ENCODE measurements around the gene SRP19.
"Not testable (repeated sequence)": the region's sequence is repeated elsewhere in the genome, so short reads cannot be mapped to it uniquely, and the experiment has no call there.

SRP19 gene

DNA sequence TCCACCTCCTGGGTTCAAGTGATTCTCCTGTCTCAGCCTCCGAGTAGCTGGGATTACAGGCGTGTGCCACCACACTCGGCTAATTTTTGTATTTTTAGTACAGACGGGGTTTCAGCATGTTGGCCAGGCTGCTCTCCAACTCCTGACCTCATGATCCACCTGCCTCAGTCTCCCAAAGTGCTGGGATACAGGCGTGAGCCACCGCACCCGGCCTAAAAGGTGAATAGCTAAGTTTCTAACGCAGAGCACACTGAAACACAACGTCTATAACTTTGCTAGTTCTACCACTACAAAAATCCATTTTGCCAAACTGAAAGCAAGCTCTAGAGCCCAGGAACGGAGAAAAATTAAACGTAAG lies 537 bp upstream of the SRP19 start:
- not testable (repeated sequence) for H2BK15ac ChIP-seq (ENCODE audit: low read length); H3K23ac ChIP-seq (ENCODE audit: low read depth, low read length, poor library complexity); H2BK12ac ChIP-seq (ENCODE audit: low read length); H2BK5ac ChIP-seq (ENCODE audit: low read length); H3K79me1 ChIP-seq (ENCODE audit: low read depth, low read length); H3K4ac ChIP-seq (ENCODE audit: low read length); H3K9me3 ChIP-seq (replicated peaks in 1 of 2; ENCODE audit: control insufficient read depth in 2 of 2, insufficient read depth in 1 of 2, low read depth in 1 of 2, low read length in 2 of 2); H3K18ac ChIP-seq (ENCODE audit: low read length); H2AK5ac ChIP-seq (ENCODE audit: low read depth, low read length); H4K91ac ChIP-seq (ENCODE audit: low read depth, low read length, poor library complexity); H2BK120ac ChIP-seq (ENCODE audit: low read depth, low read length); H4K8ac ChIP-seq (ENCODE audit: low read depth, low read length); DNase-seq (ENCODE audit: low spot score); H3K27me3 ChIP-seq (ENCODE audit: control insufficient read depth in 3 of 3, insufficient read depth in 3 of 3, low read depth in 1 of 3, low read length in 3 of 3); H3K14ac ChIP-seq (ENCODE audit: low read length); H3K9ac ChIP-seq (ENCODE audit: low read depth, low read length, poor library complexity); H3K27ac ChIP-seq (replicated peaks; ENCODE audit: low read length)
- Histone ChIP-seq H3K36me3 (replicated peaks in 1 of 2; ENCODE audit: control insufficient read depth in 2 of 2, insufficient read depth in 2 of 2, low read length in 2 of 2) (peaks cover 4 to 33% of the 10 kb centered on the region in 2 donors), H3K4me3 (ENCODE audit: low read length in 2 of 2) (peak overlapping the region; percentile 71 to 75), H2AFZ (ENCODE audit: low read length) (peak overlapping the region; percentile 91), H3K4me1 (ENCODE audit: control insufficient read depth in 2 of 2, insufficient read depth in 1 of 2, low read depth in 1 of 2, low read length in 2 of 2) (peaks cover 3 to 11% of the 10 kb centered on the region in 2 donors), H3K4me2 (ENCODE audit: insufficient read depth, low read length, poor library complexity, severe bottlenecking) (peak overlapping the region; percentile 51)
- no CpG with 5 or more reads among the region's 11 CpGs for WGBS, 2 donors (ENCODE audit: extremely low coverage in 2 of 2, insufficient read length in 2 of 2, insufficient replicate concordance in 1 of 2)

DNA sequence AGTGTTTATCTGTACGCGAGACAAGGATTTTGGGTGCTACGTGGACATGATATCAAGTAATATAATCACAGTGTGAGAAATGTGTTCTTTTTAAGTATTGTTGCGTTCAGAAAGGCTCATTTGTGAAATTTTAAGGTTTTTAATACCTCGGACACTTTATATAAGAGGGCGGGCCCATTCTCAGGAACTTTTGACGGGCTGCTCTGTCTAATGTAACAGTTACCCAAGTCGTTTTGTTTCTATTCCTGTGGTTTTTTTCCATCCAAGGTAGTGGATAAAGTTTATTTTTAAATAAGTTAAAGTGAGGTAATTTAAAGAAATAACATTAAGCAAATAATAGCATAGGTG lies 525 bp downstream of the SRP19 start:
- Histone ChIP-seq H3K36me3 (replicated peaks in 1 of 2; ENCODE audit: control insufficient read depth in 2 of 2, insufficient read depth in 2 of 2, low read length in 2 of 2) (peaks cover 4 to 43% of the 10 kb centered on the region in 2 donors), H4K91ac (ENCODE audit: low read depth, low read length, poor library complexity) (no peak overlapping the region), H3K4me2 (ENCODE audit: insufficient read depth, low read length, poor library complexity, severe bottlenecking) (peak overlapping the region; percentile 39), H3K23ac (ENCODE audit: low read depth, low read length, poor library complexity) (peak overlapping the region; percentile 21), H3K4ac (ENCODE audit: low read length) (no peak overlapping the region), H2BK15ac (ENCODE audit: low read length) (no peak overlapping the region), H2AFZ (ENCODE audit: low read length) (peak overlapping the region; percentile 91), H4K8ac (ENCODE audit: low read depth, low read length) (no peak overlapping the region), H3K4me3 (ENCODE audit: low read length in 2 of 2) (peak overlapping the region; percentile 75 to 89), H3K4me1 (ENCODE audit: control insufficient read depth in 2 of 2, insufficient read depth in 1 of 2, low read depth in 1 of 2, low read length in 2 of 2) (peaks cover 3 to 11% of the 10 kb centered on the region in 2 donors), H2BK12ac (ENCODE audit: low read length) (no peak overlapping the region), H3K9me3 (replicated peaks in 1 of 2; ENCODE audit: control insufficient read depth in 2 of 2, insufficient read depth in 1 of 2, low read depth in 1 of 2, low read length in 2 of 2) (no peaks in the 10 kb centered on the region), H3K79me1 (ENCODE audit: low read depth, low read length) (no peaks in the 10 kb centered on the region), H3K18ac (ENCODE audit: low read length) (no peak overlapping the region), H3K27ac (replicated peaks; ENCODE audit: low read length) (no peak overlapping the region), H3K27me3 (ENCODE audit: control insufficient read depth in 3 of 3, insufficient read depth in 3 of 3, low read depth in 1 of 3, low read length in 3 of 3) (no peaks in the 10 kb centered on the region), H3K14ac (ENCODE audit: low read length) (no peak overlapping the region), H2BK5ac (ENCODE audit: low read length) (no peak overlapping the region), H2AK5ac (ENCODE audit: low read depth, low read length) (no peak overlapping the region), H2BK120ac (ENCODE audit: low read depth, low read length) (no peak overlapping the region), H3K9ac (ENCODE audit: low read depth, low read length, poor library complexity) (peak overlapping the region; percentile 92)
- no peak for DNase-seq (ENCODE audit: low spot score)
- no CpG with 5 or more reads among the region's 8 CpGs for WGBS, 2 donors (ENCODE audit: extremely low coverage in 2 of 2, insufficient read length in 2 of 2, insufficient replicate concordance in 1 of 2)

DNA sequence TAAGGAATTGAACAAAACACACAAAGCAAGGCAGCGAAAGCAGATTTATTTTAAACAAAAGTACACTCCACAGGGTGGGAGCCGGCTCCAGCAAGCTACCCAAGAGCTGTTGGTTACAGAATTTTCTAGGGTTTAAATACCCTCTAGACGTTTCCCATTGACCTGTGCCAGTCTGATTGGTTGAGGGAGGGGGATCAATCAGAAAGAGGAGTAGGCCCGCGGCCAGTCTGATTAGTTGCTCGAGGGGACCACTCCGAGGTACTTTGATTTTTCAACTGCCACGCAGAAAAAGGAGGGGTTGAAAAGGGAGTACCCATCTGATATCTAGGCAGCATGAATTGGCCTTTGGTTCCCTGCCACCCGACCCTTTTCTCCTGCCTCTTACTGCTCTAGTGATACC lies 998 bp downstream of the SRP19 start:
- Histone ChIP-seq H3K4me1 (ENCODE audit: control insufficient read depth in 2 of 2, insufficient read depth in 1 of 2, low read depth in 1 of 2, low read length in 2 of 2) (peaks cover 3 to 11% of the 10 kb centered on the region in 2 donors), H2AK5ac (ENCODE audit: low read depth, low read length) (no peak overlapping the region), H3K79me1 (ENCODE audit: low read depth, low read length) (no peaks in the 10 kb centered on the region), H2BK120ac (ENCODE audit: low read depth, low read length) (no peak overlapping the region), H3K18ac (ENCODE audit: low read length) (no peak overlapping the region), H3K14ac (ENCODE audit: low read length) (no peak overlapping the region), H3K9me3 (replicated peaks in 1 of 2; ENCODE audit: control insufficient read depth in 2 of 2, insufficient read depth in 1 of 2, low read depth in 1 of 2, low read length in 2 of 2) (no peaks in the 10 kb centered on the region), H2BK5ac (ENCODE audit: low read length) (no peak overlapping the region), H3K36me3 (replicated peaks in 1 of 2; ENCODE audit: control insufficient read depth in 2 of 2, insufficient read depth in 2 of 2, low read length in 2 of 2) (peaks cover 6 to 48% of the 10 kb centered on the region in 2 donors), H4K8ac (ENCODE audit: low read depth, low read length) (no peak overlapping the region), H3K27ac (replicated peaks; ENCODE audit: low read length) (no peak overlapping the region), H2AFZ (ENCODE audit: low read length) (no peak overlapping the region), H2BK12ac (ENCODE audit: low read length) (no peak overlapping the region), H2BK15ac (ENCODE audit: low read length) (no peak overlapping the region), H3K27me3 (ENCODE audit: control insufficient read depth in 3 of 3, insufficient read depth in 3 of 3, low read depth in 1 of 3, low read length in 3 of 3) (no peaks in the 10 kb centered on the region), H3K9ac (ENCODE audit: low read depth, low read length, poor library complexity) (no peak overlapping the region), H3K4ac (ENCODE audit: low read length) (no peak overlapping the region), H4K91ac (ENCODE audit: low read depth, low read length, poor library complexity) (no peak overlapping the region), H3K4me3 (ENCODE audit: low read length in 2 of 2) (peak overlapping the region; percentile 19 to 75), H3K23ac (ENCODE audit: low read depth, low read length, poor library complexity) (no peak overlapping the region), H3K4me2 (ENCODE audit: insufficient read depth, low read length, poor library complexity, severe bottlenecking) (peak overlapping the region; percentile 38)
- no CpG with 5 or more reads among the region's 9 CpGs for WGBS, 2 donors (ENCODE audit: extremely low coverage in 2 of 2, insufficient read length in 2 of 2, insufficient replicate concordance in 1 of 2)
- no peak for DNase-seq (ENCODE audit: low spot score)

DNA sequence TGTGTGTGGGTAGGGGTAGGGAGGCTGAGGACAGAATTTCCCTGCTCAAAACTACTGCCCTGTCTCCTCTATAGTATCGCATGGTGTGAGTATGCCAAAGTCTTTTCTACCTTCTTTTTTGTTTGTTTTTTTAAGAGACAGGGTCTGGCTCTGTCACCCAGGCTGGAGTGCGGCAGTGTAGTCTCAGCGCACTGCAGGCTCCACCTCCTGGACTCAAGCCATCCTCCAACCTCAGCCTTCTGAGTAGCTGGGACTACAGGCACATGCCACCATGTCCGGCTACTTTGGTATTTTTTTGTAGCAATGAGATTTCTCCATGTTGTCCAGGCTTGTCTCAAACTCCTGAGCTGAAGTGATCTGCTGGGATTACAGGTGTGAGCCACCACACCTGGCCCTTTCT lies 2.5 kb downstream of the SRP19 start:
- peaks cover 6 to 62% of the 10 kb centered on the region in 2 donors for H3K36me3 ChIP-seq (replicated peaks in 1 of 2; ENCODE audit: control insufficient read depth in 2 of 2, insufficient read depth in 2 of 2, low read length in 2 of 2)

More for the DNA sequence above, 2.5 kb downstream of the SRP19 start:
- no peak overlapping the region for H3K23ac ChIP-seq (ENCODE audit: low read depth, low read length, poor library complexity)
- H4K8ac ChIP-seq (ENCODE audit: low read depth, low read length) = no peak overlapping the region
- no peak overlapping the region for H4K91ac ChIP-seq (ENCODE audit: low read depth, low read length, poor library complexity)
- H2BK5ac ChIP-seq (ENCODE audit: low read length) = no peak overlapping the region
- H3K4me1 ChIP-seq (ENCODE audit: control insufficient read depth in 2 of 2, insufficient read depth in 1 of 2, low read depth in 1 of 2, low read length in 2 of 2) = peaks cover 3 to 11% of the 10 kb centered on the region in 2 donors
- H3K79me1 ChIP-seq (ENCODE audit: low read depth, low read length) = no peaks in the 10 kb centered on the region
- no peak for DNase-seq (ENCODE audit: low spot score)
- H3K9me3 ChIP-seq (replicated peaks in 1 of 2; ENCODE audit: control insufficient read depth in 2 of 2, insufficient read depth in 1 of 2, low read depth in 1 of 2, low read length in 2 of 2) = no peaks in the 10 kb centered on the region
- H3K4me2 ChIP-seq (ENCODE audit: insufficient read depth, low read length, poor library complexity, severe bottlenecking) = no peak overlapping the region
- no peak overlapping the region for H2AK5ac ChIP-seq (ENCODE audit: low read depth, low read length)
- H2BK12ac ChIP-seq (ENCODE audit: low read length) = no peak overlapping the region
- H3K18ac ChIP-seq (ENCODE audit: low read length) = no peak overlapping the region
- no peak overlapping the region for H2BK120ac ChIP-seq (ENCODE audit: low read depth, low read length)
- H2BK15ac ChIP-seq (ENCODE audit: low read length) = no peak overlapping the region
- no peak overlapping the region for H3K27ac ChIP-seq (replicated peaks; ENCODE audit: low read length)
- H3K4ac ChIP-seq (ENCODE audit: low read length) = no peak overlapping the region
- H2AFZ ChIP-seq (ENCODE audit: low read length) = no peak overlapping the region
- H3K9ac ChIP-seq (ENCODE audit: low read depth, low read length, poor library complexity) = no peak overlapping the region
- H3K14ac ChIP-seq (ENCODE audit: low read length) = no peak overlapping the region
- WGBS, 2 donors (ENCODE audit: extremely low coverage in 2 of 2, insufficient read length in 2 of 2, insufficient replicate concordance in 1 of 2) = no CpG with 5 or more reads among the region's 4 CpGs
- H3K4me3 ChIP-seq (ENCODE audit: low read length in 2 of 2) = no peak overlapping the region
- no peaks in the 10 kb centered on the region for H3K27me3 ChIP-seq (ENCODE audit: control insufficient read depth in 3 of 3, insufficient read depth in 3 of 3, low read depth in 1 of 3, low read length in 3 of 3)
